Measurements from ENCODE around the gene DNAJC16. TPM values are rescaled to one million over a fixed set of nuclear protein-coding genes. Genes with fewer than 3 reads are reported as not detected.

DNAJC16 gene
- total and polyA plus RNA-seq, 4 donors: 3.3 to 14.2 (median 11.1) TPM

GRCh38 chr1:15578921-15579682, 52.5 kb downstream of the DNAJC16 start:
- H3K27me3 ChIP-seq (ENCODE audit: control insufficient read depth in 4 of 4, insufficient read depth in 4 of 4, low read length in 3 of 4): no peaks in the 10 kb centered on the region
- H3K4me1 ChIP-seq (ENCODE audit: control insufficient read depth in 4 of 4, insufficient read depth in 4 of 4, low read length in 3 of 4): peaks cover 8 to 46% (median 36%) of the 10 kb centered on the region in 4 donors
- TF ChIP-seq JUND (IDR thresholded peaks at IDR 0.05): no peak
- no peak for TF ChIP-seq CTCF (IDR thresholded peaks at IDR 0.05; ENCODE audit: low read depth, low read length, missing input control)
- no peak for TF ChIP-seq ATF3 (IDR thresholded peaks at IDR 0.05)
- no peak overlapping the region for H3K4me3 ChIP-seq (ENCODE audit: low read depth in 1 of 3, low read length in 3 of 3)
- no peaks in the 10 kb centered on the region for H3K9me3 ChIP-seq (ENCODE audit: control insufficient read depth in 4 of 4, low read length in 3 of 4)
- no peak overlapping the region for H3K9ac ChIP-seq (ENCODE audit: low read depth in 1 of 2, low read length in 2 of 2)
- peaks cover 0 to 6% (median 2%) of the 10 kb centered on the region in 4 donors for H3K36me3 ChIP-seq (ENCODE audit: control insufficient read depth in 4 of 4, insufficient read depth in 3 of 4, low read depth in 1 of 4, low read length in 3 of 4)
- H3K27ac ChIP-seq (ENCODE audit: low read depth in 1 of 2, low read length in 2 of 2): peak overlapping the region; percentile 14 to 52
- DNase-seq (ENCODE audit: low spot score): no peak
- WGBS: 80% methylated on average over 16 of the region's 16 CpGs

- H3K4me1 ChIP-seq (ENCODE audit: control insufficient read depth in 4 of 4, insufficient read depth in 4 of 4, low read length in 3 of 4): peaks cover 5 to 46% (median 37%) of the 10 kb centered on the region in 4 donors
- TF ChIP-seq NR2F2 (IDR thresholded peaks at IDR 0.05): no peak
- TF ChIP-seq RAD21 (IDR thresholded peaks at IDR 0.05): no peak
- TF ChIP-seq ATF3 (IDR thresholded peaks at IDR 0.05): no peak
- peak; percentile 16 for TF ChIP-seq SP1 (IDR thresholded peaks at IDR 0.05)
- no peak for TF ChIP-seq REST (IDR thresholded peaks at IDR 0.05)
- TF ChIP-seq CTCF (IDR thresholded peaks at IDR 0.05; ENCODE audit: low read depth, low read length, missing input control): no peak
- no peak for TF ChIP-seq FOXA1 (IDR thresholded peaks at IDR 0.05)
- TF ChIP-seq MAX (IDR thresholded peaks at IDR 0.05): no peak
- peak; percentile 27 for TF ChIP-seq YY1 (IDR thresholded peaks at IDR 0.05)
- peak in 1 of 2 donors; percentile 20 for TF ChIP-seq HNF4A (conservative IDR thresholded peaks at IDR 0.05)
- TF ChIP-seq HNF4G (IDR thresholded peaks at IDR 0.05): no peak
- no peak for TF ChIP-seq TAF1 (conservative IDR thresholded peaks at IDR 0.05)
- no peak for TF ChIP-seq RXRA (IDR thresholded peaks at IDR 0.05)
- TF ChIP-seq ZBTB33 (IDR thresholded peaks at IDR 0.05): no peak
- TF ChIP-seq EGR1 (IDR thresholded peaks at IDR 0.05; ENCODE audit: low read depth in 2 of 2): no peak
- no peak for TF ChIP-seq GABPA (IDR thresholded peaks at IDR 0.05 in 1 of 2, conservative IDR thresholded peaks at IDR 0.05 in 1 of 2)
- TF ChIP-seq FOXA2 (IDR thresholded peaks at IDR 0.05): no peak
- no peak for TF ChIP-seq JUND (IDR thresholded peaks at IDR 0.05)
- DNase-seq (ENCODE audit: low spot score): no peak
- peak overlapping the region; percentile 14 to 52 for H3K27ac ChIP-seq (ENCODE audit: low read depth in 1 of 2, low read length in 2 of 2)
- no peaks in the 10 kb centered on the region for H3K27me3 ChIP-seq (ENCODE audit: control insufficient read depth in 4 of 4, insufficient read depth in 4 of 4, low read length in 3 of 4)
- no peaks in the 10 kb centered on the region for H3K9me3 ChIP-seq (ENCODE audit: control insufficient read depth in 4 of 4, low read length in 3 of 4)
- H3K9ac ChIP-seq (ENCODE audit: low read depth in 1 of 2, low read length in 2 of 2): no peak overlapping the region
- H3K36me3 ChIP-seq (ENCODE audit: control insufficient read depth in 4 of 4, insufficient read depth in 3 of 4, low read depth in 1 of 4, low read length in 3 of 4): peaks cover 0 to 6% (median 2%) of the 10 kb centered on the region in 4 donors
- no peak overlapping the region for H3K4me3 ChIP-seq (ENCODE audit: low read depth in 1 of 3, low read length in 3 of 3)
Observed at GRCh38 chr1:15579683-15580047, 53.0 kb downstream of the DNAJC16 start.
